Activated T-helper 1 cell treated with anti-CD3 and anti-CD28 coated beads, Interleukin-12 subunit alpha, Interleukin-12 subunit beta, Interleukin-2, Interleukin-4 antibody, amounts not matched to agents 30 ng/mL and 10 ng/mL and 1 ng/mL, durations not matched to agents 14 hours and 24 hours and 36 hours (primary cell): Measurements from ENCODE around the gene CATSPERB. TPM values are rescaled to one million over a fixed set of nuclear protein-coding genes. Genes with fewer than 3 reads are reported as not detected.
"Not testable (repeated sequence)": the region's sequence is repeated elsewhere in the genome, so short reads cannot be mapped to it uniquely, and the experiment has no call there.

Experiments
- DNase-seq: peaks from one replicate; pipeline ENCODE4 v3.0.0; 2021; ENCODE audit warnings: low spot score
- H3K27ac Mint-ChIP-seq: one replicate; pipeline ENCODE4 v1.8.0; 2021; ENCODE audit warnings: mild to moderate bottlenecking, mixed read lengths
- H3K27me3 Mint-ChIP-seq: one replicate; pipeline ENCODE4 v1.8.0; 2022; ENCODE audit warnings: mild to moderate bottlenecking, moderate library complexity, mixed read lengths; ENCODE audit not compliant: insufficient read depth
- H3K36me3 Mint-ChIP-seq: one replicate; pipeline ENCODE4 v1.8.0; 2021; ENCODE audit warnings: low read depth, mixed read lengths
- H3K4me1 Mint-ChIP-seq: one replicate; pipeline ENCODE4 v1.8.0; 2021; ENCODE audit warnings: low read depth, mixed read lengths
- H3K4me3 Mint-ChIP-seq: one replicate; pipeline ENCODE4 v1.8.0; 2021; ENCODE audit warnings: mild to moderate bottlenecking, moderate library complexity, mixed read lengths
- H3K9me3 Mint-ChIP-seq: one replicate; pipeline ENCODE4 v1.8.0; 2021; ENCODE audit warnings: mixed read lengths
- intact Hi-C: fragments of 100-400 bp; cut with micrococcal nuclease; formaldehyde crosslinking; loops from one replicate; pipeline ENCODE4 v1.15.1; 2024
- total RNA-seq: library from RNA; stranded (reverse); gene quantifications from 2 replicates; pipeline ENCODE4 v1.2.3, GENCODE V29; 2022

Gene CATSPERB
- total RNA-seq, 1 donor from 2014 or later = 1.5 TPM

- peaks cover 11% of the 10 kb centered on the region for H3K9me3 Mint-ChIP-seq
- no peaks in the 10 kb centered on the region for H3K27me3 Mint-ChIP-seq
- H3K36me3 Mint-ChIP-seq = peaks cover 10% of the 10 kb centered on the region
- H3K27ac Mint-ChIP-seq = no peak overlapping the region
- intact Hi-C loops = no loop called here
- DNase-seq = no peak
- no peak overlapping the region for H3K4me3 Mint-ChIP-seq
- H3K4me1 Mint-ChIP-seq = peaks cover 21% of the 10 kb centered on the region
These were observed 46.3 kb downstream of the CATSPERB start for GRCh38 chr14:91685600-91685999.

DNA sequence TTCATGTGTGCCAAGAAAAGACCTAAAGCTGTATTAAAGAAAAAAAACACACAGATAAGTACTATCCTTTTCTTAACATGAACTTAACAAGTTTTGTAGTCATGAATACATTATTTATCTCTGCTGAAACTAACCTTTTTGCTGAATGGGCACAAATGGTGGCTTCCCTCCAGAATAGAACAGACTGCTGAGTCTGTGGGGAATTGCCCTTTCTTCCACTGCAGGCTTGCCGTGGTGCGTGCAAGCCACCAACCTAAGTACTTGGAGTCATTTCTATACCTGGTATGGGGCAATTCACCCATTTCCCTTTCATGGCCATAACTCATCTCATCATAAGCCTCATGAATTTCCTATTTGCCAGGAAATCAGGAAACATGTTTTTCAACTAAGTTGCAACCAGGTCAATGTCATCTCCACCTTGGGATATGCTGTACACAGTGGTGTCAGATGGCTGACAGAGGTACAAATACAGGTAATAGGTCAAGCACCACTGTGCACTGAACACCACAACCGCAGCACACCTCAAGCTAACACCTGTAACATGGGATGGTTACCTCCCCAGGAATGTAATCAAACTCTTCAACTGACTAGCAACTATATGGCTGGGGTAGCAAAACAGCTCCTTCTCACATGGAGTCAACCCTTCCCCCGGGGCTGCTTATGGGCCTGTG is 49.9 kb downstream of the CATSPERB start:
- H3K27ac Mint-ChIP-seq = peak overlapping the region; percentile 28
- H3K27me3 Mint-ChIP-seq = no peaks in the 10 kb centered on the region
- DNase-seq = peak; percentile 9
- no peak overlapping the region for H3K4me3 Mint-ChIP-seq
- intact Hi-C loops = no loop called here
- peaks cover 14% of the 10 kb centered on the region for H3K36me3 Mint-ChIP-seq
- peaks cover 32% of the 10 kb centered on the region for H3K9me3 Mint-ChIP-seq
- H3K4me1 Mint-ChIP-seq = peaks cover 22% of the 10 kb centered on the region

DNA sequence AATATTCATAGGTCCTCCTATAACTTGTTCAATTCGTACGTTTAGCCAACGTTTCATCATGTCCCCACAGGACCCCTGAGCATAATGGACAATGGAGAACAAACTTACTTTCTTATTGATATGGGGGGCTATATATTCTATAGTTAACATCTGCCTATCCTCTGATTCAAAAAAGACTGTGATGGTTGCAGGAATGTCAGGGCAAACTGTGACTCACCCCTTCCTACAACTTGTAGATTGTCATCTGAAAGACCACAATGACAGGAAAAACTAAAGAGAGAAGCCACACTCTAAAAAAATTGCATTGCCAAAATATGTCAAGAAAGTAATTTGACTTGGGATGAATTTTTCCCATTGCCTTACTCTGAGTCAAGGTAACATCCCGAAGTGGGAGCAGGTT is 50.8 kb downstream of the CATSPERB start:
- no peak for DNase-seq
- Mint-ChIP-seq H3K27me3 (no peaks in the 10 kb centered on the region), H3K4me3 (no peak overlapping the region), H3K36me3 (peaks cover 14% of the 10 kb centered on the region), H3K9me3 (peaks cover 37% of the 10 kb centered on the region), H3K27ac (peak overlapping the region; percentile 8), H3K4me1 (peaks cover 22% of the 10 kb centered on the region)
- intact Hi-C loops = no loop called here

GRCh38 chr14:91679273-91679672 is 52.6 kb downstream of the CATSPERB start:
- H3K27me3 Mint-ChIP-seq = no peaks in the 10 kb centered on the region
- no peak for DNase-seq
- intact Hi-C loops = no loop called here
- H3K9me3 Mint-ChIP-seq = peaks cover 37% of the 10 kb centered on the region
- H3K4me1 Mint-ChIP-seq = peaks cover 22% of the 10 kb centered on the region
- peaks cover 12% of the 10 kb centered on the region for H3K36me3 Mint-ChIP-seq
- no peak overlapping the region for H3K4me3 Mint-ChIP-seq
- H3K27ac Mint-ChIP-seq = no peak overlapping the region

GRCh38 chr14:91677687-91678086 is 54.2 kb downstream of the CATSPERB start:
- H3K27ac Mint-ChIP-seq, H3K4me3 Mint-ChIP-seq, DNase-seq, intact Hi-C loops, H3K27me3 Mint-ChIP-seq: not testable (repeated sequence)
- peaks cover 15% of the 10 kb centered on the region for H3K36me3 Mint-ChIP-seq
- H3K4me1 Mint-ChIP-seq = peaks cover 22% of the 10 kb centered on the region
- H3K9me3 Mint-ChIP-seq = peaks cover 37% of the 10 kb centered on the region

GRCh38 chr14:91674911-91675310 is 57.0 kb downstream of the CATSPERB start:
- DNase-seq = no peak
- intact Hi-C loops = no loop called here
- H3K4me1 Mint-ChIP-seq = no peaks in the 10 kb centered on the region
- H3K4me3 Mint-ChIP-seq = no peak overlapping the region
- H3K36me3 Mint-ChIP-seq = peaks cover 10% of the 10 kb centered on the region
- H3K27me3 Mint-ChIP-seq = no peaks in the 10 kb centered on the region
- no peak overlapping the region for H3K27ac Mint-ChIP-seq
- peaks cover 25% of the 10 kb centered on the region for H3K9me3 Mint-ChIP-seq

DNA sequence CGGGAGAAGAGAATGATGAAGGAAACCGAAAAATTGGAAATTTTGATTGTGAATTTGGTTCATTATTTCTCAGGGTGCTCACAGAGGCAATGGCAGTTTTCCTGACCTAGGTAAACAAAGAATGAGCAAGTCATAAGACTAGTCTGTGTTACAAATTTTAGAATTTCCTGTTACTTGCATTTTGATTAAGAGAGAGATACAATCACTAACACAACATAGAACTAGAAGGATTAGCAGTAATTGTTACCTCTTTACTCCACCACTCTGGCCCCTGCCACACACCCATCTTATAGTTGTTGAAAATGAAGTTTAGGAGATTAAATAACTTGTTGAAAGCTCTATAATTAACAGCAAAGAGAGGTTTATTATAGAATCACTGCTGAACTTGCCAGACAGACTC is 62.0 kb downstream of the CATSPERB start:
- Mint-ChIP-seq H3K4me3 (no peak overlapping the region), H3K9me3 (peaks cover 3% of the 10 kb centered on the region), H3K27me3 (no peaks in the 10 kb centered on the region), H3K27ac (no peak overlapping the region), H3K4me1 (no peaks in the 10 kb centered on the region), H3K36me3 (peaks cover 20% of the 10 kb centered on the region)
- DNase-seq = no peak
- intact Hi-C loops = no loop called here

GRCh38 chr14:91667101-91667500 is 64.8 kb downstream of the CATSPERB start:
- peaks cover 19% of the 10 kb centered on the region for H3K36me3 Mint-ChIP-seq
- intact Hi-C loops, H3K27me3 Mint-ChIP-seq, H3K4me3 Mint-ChIP-seq, H3K4me1 Mint-ChIP-seq, DNase-seq, H3K9me3 Mint-ChIP-seq, H3K27ac Mint-ChIP-seq: not testable (repeated sequence)

DNA sequence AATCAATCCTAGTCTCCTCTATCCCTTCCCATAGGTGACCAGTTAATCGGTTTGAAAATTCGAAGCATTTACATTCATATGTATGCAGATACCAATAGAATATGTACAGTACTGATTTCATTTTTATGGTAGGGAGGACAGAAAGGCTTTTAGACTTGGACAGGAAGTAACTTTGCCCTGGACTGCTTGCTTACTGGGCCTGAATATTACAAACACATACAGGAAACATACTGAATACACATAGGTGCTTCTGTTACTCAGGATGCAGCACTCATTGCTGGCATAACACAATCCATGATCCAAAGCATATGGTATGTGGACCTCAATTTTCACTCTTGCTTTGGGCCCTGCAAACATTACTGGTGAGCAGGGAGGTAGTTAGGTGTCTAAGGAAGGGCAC is 71.1 kb downstream of the CATSPERB start:
- no peak overlapping the region for H3K27ac Mint-ChIP-seq
- DNase-seq = no peak
- intact Hi-C loops = no loop called here
- H3K4me3 Mint-ChIP-seq = no peak overlapping the region
- H3K36me3 Mint-ChIP-seq = peaks cover 4% of the 10 kb centered on the region
- no peaks in the 10 kb centered on the region for H3K9me3 Mint-ChIP-seq
- H3K27me3 Mint-ChIP-seq = no peaks in the 10 kb centered on the region
- H3K4me1 Mint-ChIP-seq = no peaks in the 10 kb centered on the region

DNA sequence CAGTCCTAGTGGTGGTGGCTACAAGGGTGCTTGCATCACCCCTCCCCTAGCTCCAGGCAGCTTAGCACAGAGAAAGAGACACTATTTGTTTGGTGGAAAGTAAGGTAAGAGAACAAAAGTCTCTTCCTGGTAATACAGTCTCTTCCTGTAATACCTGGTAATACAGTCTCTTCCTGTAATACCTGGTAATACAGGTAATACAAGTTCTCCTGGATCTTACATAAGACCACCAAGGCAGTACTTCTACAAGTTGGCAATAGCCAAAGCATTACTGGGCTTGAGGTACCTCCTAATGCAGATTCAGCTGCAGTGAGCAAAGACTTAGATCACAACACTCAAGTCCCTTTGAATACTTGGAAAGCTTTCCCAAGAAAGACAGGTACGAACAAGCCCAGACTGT is 77.0 kb downstream of the CATSPERB start:
- no peaks in the 10 kb centered on the region for H3K9me3 Mint-ChIP-seq

DNA sequence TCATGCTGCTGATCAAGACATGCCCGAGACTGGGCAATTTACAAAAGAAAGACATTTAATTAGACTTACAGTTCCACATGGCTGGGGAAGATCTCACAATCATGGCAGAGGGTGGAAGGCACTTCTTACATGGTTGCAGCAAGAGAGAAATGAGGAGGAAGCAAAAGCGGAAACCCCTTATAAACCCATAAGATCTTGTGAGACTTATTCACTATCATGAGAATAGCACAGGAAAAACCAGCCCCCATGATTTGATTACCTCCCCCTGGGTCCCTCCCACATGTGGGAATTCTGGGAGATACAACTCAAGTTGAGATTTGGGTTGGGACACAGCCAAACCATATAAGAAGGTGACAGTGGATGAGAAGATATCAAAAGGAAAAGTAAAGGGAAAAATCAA is 78.4 kb downstream of the CATSPERB start:
- no peak for DNase-seq
- intact Hi-C loops = no loop called here
- Mint-ChIP-seq H3K27me3 (no peaks in the 10 kb centered on the region), H3K9me3 (no peaks in the 10 kb centered on the region), H3K4me1 (no peaks in the 10 kb centered on the region), H3K4me3 (no peak overlapping the region), H3K27ac (no peak overlapping the region), H3K36me3 (peaks cover 2% of the 10 kb centered on the region)

More for the DNA sequence above, 77.0 kb downstream of the CATSPERB start:
- H3K27ac Mint-ChIP-seq = no peak overlapping the region
- no peak overlapping the region for H3K4me3 Mint-ChIP-seq
- H3K36me3 Mint-ChIP-seq = peaks cover 2% of the 10 kb centered on the region
- no peak for DNase-seq
- H3K4me1 Mint-ChIP-seq = no peaks in the 10 kb centered on the region
- intact Hi-C loops = no loop called here
- H3K27me3 Mint-ChIP-seq = no peaks in the 10 kb centered on the region

DNA sequence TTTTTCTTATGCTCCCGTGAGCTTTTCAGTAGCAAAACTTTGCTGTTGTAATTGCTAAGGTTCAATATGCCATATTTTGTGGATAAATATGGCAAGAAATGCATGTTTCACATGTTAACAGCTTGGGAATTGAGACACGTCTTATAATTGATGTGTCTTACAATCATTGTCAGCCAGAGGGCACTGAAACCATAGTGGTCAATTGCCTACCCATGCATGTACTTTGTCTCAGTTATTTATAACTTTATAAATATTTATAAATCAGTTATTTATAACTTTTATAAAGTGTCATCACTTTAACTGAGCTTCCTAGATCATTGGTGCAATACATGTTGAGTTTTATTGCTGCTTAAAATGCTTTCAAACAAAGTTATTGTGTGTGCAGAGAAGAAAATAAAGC is 82.0 kb downstream of the CATSPERB start:
- Mint-ChIP-seq H3K27me3 (peaks cover 4% of the 10 kb centered on the region), H3K4me1 (peaks cover 5% of the 10 kb centered on the region), H3K4me3 (no peak overlapping the region), H3K36me3 (peaks cover 6% of the 10 kb centered on the region), H3K27ac (no peak overlapping the region), H3K9me3 (peaks cover 6% of the 10 kb centered on the region)
- intact Hi-C loops = loop anchor here (1.0 kb wide), 2 partner anchors 261 to 347 kb away; no protein-coding TSS in a partner anchor
- DNase-seq = no peak

GRCh38 chr14:91647856-91648255 is 84.0 kb downstream of the CATSPERB start:
- peaks cover 5% of the 10 kb centered on the region for H3K4me1 Mint-ChIP-seq
- no peak overlapping the region for H3K4me3 Mint-ChIP-seq
- intact Hi-C loops = no loop called here
- no peak overlapping the region for H3K27ac Mint-ChIP-seq
- H3K9me3 Mint-ChIP-seq = peaks cover 6% of the 10 kb centered on the region
- H3K36me3 Mint-ChIP-seq = peaks cover 5% of the 10 kb centered on the region
- peaks cover 4% of the 10 kb centered on the region for H3K27me3 Mint-ChIP-seq
- no peak for DNase-seq

DNA sequence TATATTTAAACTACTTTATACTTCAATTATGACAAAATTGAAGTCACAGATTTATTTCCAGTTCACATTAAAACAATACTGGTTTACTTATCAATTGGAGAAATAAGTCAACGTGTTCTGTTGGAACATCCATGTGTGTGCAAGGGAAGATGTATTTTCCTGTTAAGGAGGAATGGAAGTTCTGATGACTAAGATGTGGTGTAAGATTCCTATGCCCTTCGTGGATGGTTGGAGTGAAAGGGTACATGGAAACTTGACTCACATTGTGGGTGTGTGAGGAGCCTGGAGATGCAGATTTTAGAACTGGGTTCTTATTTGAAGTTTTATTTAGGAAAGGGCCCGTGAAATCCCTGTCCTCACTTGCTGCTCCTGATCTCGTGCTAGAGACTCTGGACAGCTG is 95.3 kb downstream of the CATSPERB start:
- H3K27ac Mint-ChIP-seq = no peak overlapping the region
- DNase-seq = no peak
- H3K36me3 Mint-ChIP-seq = peaks cover 1% of the 10 kb centered on the region
- H3K27me3 Mint-ChIP-seq = no peaks in the 10 kb centered on the region
- H3K4me3 Mint-ChIP-seq = no peak overlapping the region
- intact Hi-C loops = no loop called here
- H3K9me3 Mint-ChIP-seq = no peaks in the 10 kb centered on the region
- no peaks in the 10 kb centered on the region for H3K4me1 Mint-ChIP-seq
